Vagina (tissue), 2 donors: ENCODE results near the gene COL18A1.

Experiments used
- POLR2A ChIP-seq, 2 donors: fragments of 450-650 bp; IDR thresholded peaks; one replicate each; pipeline ENCODE4 v1.6.1; 2017; ENCODE audit warnings: antibody characterized with exemption in 2 of 2, mild to moderate bottlenecking in 2 of 2, moderate library complexity in 2 of 2
- POLR2AphosphoS5 ChIP-seq, 2 donors: sonication (generic); formaldehyde crosslinking; IDR thresholded peaks; one replicate each; pipeline ENCODE4 v1.9.0; 2017; ENCODE audit warnings: antibody characterized with exemption in 2 of 2, mild to moderate bottlenecking in 2 of 2, low read depth in 1 of 2; ENCODE audit not compliant: insufficient read depth in 1 of 2
- TF ChIP-seq, protein P1 (sequence below), 3 experiments: fragments of 450-650 bp in 2 of 3; fragments of 200-600 bp in 1 of 3; sonication (generic) in 1 of 3; IDR thresholded peaks; one replicate each; pipeline ENCODE4 v1.5.1; 2017 to 2019; ENCODE audit warnings: antibody characterized with exemption in 3 of 3, mild to moderate bottlenecking in 2 of 3, moderate library complexity in 2 of 3

DNA sequence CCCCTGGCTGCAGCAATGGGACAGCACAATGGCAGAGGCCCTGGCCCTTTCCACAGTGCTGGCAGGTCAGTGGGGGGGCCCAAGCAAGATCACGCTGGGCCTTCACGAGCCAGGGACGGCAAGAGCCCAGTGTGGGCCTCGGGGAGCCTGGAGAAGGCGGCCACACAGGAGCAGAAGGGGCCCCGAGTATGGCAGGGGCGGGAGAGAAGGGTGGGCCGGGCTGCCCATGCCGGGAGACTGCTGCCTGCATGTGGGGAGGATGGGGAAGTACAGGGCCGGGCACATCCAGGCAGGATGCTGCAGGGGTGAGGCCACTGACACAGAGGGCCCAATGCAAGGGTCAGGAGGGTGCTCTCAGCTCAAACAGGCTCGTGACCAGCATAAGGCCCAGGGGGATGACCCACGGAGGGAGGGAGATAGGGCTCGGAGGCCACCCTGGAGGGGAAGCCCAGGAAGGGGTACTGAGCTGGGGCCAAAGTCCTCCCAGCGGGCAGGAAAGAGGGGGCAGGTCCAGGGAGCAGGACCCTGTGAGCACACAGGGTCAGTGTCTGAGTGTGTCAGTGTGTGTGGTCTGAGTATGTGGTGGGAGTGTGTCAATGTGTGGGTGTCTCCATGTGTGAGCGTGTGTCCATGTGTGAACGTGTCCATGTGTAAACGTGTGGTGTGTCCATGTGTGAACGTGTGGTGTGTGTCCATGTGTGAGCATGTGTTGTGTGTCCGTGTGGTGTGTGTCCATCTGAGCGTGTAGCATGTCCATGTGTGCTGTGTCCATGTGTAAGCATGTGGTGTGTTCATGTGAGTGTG, 124.2 kb downstream of the COL18A1 start:
- TF ChIP-seq, protein P1, sequence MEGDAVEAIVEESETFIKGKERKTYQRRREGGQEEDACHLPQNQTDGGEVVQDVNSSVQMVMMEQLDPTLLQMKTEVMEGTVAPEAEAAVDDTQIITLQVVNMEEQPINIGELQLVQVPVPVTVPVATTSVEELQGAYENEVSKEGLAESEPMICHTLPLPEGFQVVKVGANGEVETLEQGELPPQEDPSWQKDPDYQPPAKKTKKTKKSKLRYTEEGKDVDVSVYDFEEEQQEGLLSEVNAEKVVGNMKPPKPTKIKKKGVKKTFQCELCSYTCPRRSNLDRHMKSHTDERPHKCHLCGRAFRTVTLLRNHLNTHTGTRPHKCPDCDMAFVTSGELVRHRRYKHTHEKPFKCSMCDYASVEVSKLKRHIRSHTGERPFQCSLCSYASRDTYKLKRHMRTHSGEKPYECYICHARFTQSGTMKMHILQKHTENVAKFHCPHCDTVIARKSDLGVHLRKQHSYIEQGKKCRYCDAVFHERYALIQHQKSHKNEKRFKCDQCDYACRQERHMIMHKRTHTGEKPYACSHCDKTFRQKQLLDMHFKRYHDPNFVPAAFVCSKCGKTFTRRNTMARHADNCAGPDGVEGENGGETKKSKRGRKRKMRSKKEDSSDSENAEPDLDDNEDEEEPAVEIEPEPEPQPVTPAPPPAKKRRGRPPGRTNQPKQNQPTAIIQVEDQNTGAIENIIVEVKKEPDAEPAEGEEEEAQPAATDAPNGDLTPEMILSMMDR (IDR thresholded peaks at IDR 0.05), result no peak
- TF ChIP-seq POLR2AphosphoS5 (IDR thresholded peaks at IDR 0.05; ENCODE audit: insufficient read depth in 1 of 2, low read depth in 1 of 2), result no peak
- no peak for TF ChIP-seq POLR2A (IDR thresholded peaks at IDR 0.05)
